Mucosa of descending colon (tissue), 3 donors: Measurements from ENCODE around the gene CGB3. TPM values are rescaled to one million over a fixed set of nuclear protein-coding genes. Genes with fewer than 3 reads are reported as not detected.
"Not testable (repeated sequence)": the region's sequence is repeated elsewhere in the genome, so short reads cannot be mapped to it uniquely, and the experiment has no call there.

Experiments
- ATAC-seq: fragments of 200-7000 bp; cut with Tn5 transposase; one replicate; pipeline ENCODE4 v1.9.1; 2020; ENCODE audit warnings: mild to moderate bottlenecking, moderate library complexity
- DNase-seq, 3 donors: peaks; one replicate each; pipeline ENCODE4 v3.0.0-alpha.2; 2020
- H3K36me3 ChIP-seq: fragments of 200-600 bp; one replicate; pipeline ENCODE4 v1.8.0; 2021; ENCODE audit warnings: low read depth, mild to moderate bottlenecking
- H3K4me1 ChIP-seq: fragments of 200-600 bp; one replicate; pipeline ENCODE4 v1.8.0; 2021; ENCODE audit warnings: low read depth, mild to moderate bottlenecking
- H3K4me3 ChIP-seq: fragments of 200-600 bp; one replicate; pipeline ENCODE4 v1.8.0; 2021; ENCODE audit warnings: mild to moderate bottlenecking
- H3K9me3 ChIP-seq: fragments of 200-600 bp; one replicate; pipeline ENCODE4 v1.8.0; 2021; ENCODE audit warnings: mild to moderate bottlenecking
- CTCF ChIP-seq: fragments of 200-600 bp; IDR thresholded peaks from one replicate; pipeline ENCODE4 v1.8.0; 2022; ENCODE audit warnings: antibody characterized with exemption, mild to moderate bottlenecking
- intact Hi-C, 2 donors: fragments of 100-400 bp; cut with DNase I in 1 of 2; cut with micrococcal nuclease in 1 of 2; formaldehyde crosslinking; loops; one replicate each; pipeline versions ENCODE4 v1.11.0 to v1.11.1; 2022; cut with DNase I, micrococcal nuclease
- total RNA-seq, 3 donors: library from RNA; stranded (reverse); fragmentation: NEBNext Ultra II Directional in 2 of 3; extraction: Animal tissue kit (Norgen Biotek cat#: 25700) in 2 of 3; gene quantifications; one replicate each; pipeline versions ENCODE4 v1.2.1 to v1.2.4, GENCODE V29; 2021 to 2023
- donor health status: DM: no; HTN: no; CAD: no; lungs with moderate emphysema.
- donor health status: DM: no; HTN: no; CAD: no.
- donor health status: DM: no; HTN: yes; CAD: no.

Gene CGB3
- total RNA-seq, 3 donors from 2014 or later = not detected

DNA sequence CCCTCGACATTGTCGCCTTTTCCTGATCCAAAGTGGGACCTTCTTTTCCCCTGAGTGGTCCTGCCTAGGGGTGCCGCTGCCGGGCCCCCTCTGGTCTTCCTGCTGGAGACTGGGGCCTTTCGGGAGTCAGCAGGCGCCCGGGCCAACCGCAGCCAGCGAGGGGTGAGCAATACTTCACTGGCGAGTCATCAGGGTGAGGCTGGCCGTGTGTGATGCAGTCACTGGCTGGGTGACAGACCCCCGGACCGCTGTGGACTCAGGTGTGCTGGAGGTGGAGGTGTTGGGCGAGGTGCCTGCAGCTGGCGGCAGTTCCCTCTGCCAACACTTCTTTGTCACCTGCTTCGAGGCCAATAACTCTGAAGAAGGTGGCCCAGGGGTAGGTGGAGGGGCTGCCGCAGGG is 18.0 kb upstream of the CGB3 start:
- H3K9me3 ChIP-seq = no peaks in the 10 kb centered on the region
- no peak overlapping the region for H3K4me3 ChIP-seq
- H3K4me1 ChIP-seq = no peaks in the 10 kb centered on the region
- DNase-seq (no peak), ATAC-seq (no peak)
- intact Hi-C loops = no loop called here
- TF ChIP-seq CTCF = no peak
- H3K36me3 ChIP-seq = no peaks in the 10 kb centered on the region

DNA sequence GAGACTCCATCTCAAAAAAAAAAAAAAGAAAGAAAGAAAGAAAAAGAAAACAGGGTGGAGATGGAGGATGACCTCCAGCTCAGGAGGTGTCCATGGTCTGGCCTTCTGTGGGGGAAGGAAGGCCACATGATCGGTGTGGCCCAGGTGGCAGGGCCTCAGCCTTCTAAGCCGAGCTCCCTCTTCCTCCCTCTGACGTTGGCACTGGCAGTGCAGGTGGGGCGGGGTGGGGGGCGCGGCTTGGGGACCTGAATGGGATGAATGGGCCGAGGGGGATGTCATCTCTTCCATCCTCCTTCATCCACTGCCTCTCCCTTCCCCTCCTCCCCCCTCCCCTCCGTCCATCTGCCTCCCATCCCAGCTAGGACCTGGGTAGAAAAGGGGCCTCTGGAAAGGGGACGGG is 15.6 kb upstream of the CGB3 start:
- not testable (repeated sequence) for ATAC-seq, H3K4me3 ChIP-seq, H3K36me3 ChIP-seq

GRCh38 chr19:49038557-49039276 is 14.6 kb upstream of the CGB3 start:
- H3K4me3 ChIP-seq, H3K9me3 ChIP-seq, DNase-seq, H3K4me1 ChIP-seq, H3K36me3 ChIP-seq, intact Hi-C loops, ATAC-seq: not testable (repeated sequence)

More for the DNA sequence above, 15.6 kb upstream of the CGB3 start:
- intact Hi-C loops, H3K4me1 ChIP-seq, DNase-seq, H3K9me3 ChIP-seq: not testable (repeated sequence)

DNA sequence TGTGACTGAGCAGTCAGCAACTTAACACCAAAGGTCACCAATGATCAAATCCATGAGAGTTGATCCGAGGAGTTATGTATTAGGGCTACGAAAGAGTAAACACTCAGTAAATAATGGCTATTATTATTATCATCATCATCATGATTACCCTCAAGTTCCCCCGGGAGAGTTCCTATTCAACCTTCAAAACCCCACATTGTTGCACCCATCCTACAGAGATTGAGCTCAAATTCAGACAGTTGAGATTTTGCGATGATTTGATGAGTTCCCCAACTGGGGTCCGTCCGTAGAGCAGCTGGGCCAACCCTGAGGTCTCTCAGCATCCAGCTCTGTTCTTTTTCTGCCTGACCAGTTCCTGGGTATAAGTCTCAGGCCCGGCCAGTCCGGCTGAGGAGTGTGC is 14.0 kb upstream of the CGB3 start:
- H3K4me3 ChIP-seq, H3K36me3 ChIP-seq, ATAC-seq, H3K4me1 ChIP-seq, intact Hi-C loops, H3K9me3 ChIP-seq, DNase-seq: not testable (repeated sequence)

GRCh38 chr19:49036815-49037214 is 12.7 kb upstream of the CGB3 start, which contains the start of gene CGB1:
CGB1 (minus strand) TSS chr19:49036895; CDS start chr19:49036711, 184 bp downstream.
- H3K9me3 ChIP-seq, H3K36me3 ChIP-seq, H3K4me1 ChIP-seq, DNase-seq, H3K4me3 ChIP-seq, ATAC-seq, intact Hi-C loops: not testable (repeated sequence)

DNA sequence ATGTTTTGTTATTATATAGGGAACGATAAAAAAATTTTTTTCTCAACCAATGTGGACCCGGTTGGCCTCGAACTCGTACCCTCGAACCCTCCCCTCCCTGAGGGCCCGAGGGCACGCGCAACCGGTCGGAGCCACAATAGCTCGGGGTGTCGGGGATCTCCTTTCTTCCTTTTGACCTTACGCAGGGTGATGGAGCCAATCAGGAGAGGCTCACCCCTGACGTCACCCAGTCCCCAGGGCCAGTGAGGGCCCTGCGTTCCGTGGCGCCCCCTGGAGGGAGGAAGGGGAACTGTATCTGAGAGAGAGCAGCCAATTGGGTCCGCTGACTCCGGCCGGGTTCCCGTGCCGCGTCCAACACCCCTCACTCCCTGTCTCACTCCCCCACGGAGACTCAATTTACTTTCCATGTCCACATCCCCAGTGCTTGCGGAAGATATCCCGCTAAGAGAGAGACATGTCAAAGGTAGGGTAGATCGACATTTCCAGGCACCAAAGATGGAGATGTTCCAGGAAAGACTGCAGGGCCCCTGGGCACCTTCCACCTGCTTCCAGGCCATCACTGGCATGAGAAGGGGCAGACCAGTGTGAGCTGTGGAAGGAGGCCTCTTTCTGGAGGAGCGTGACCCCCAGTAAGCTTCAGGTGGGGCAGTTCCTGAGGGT is 7.6 kb upstream of the CGB3 start, which contains the start of gene CGB2:
Gene CGB2, plus strand, starts transcription at position 249 of the 660 bp plus-strand sequence. Its CDS starts 206 bp downstream, at position 455.
- H3K4me3 ChIP-seq, H3K9me3 ChIP-seq, intact Hi-C loops, H3K4me1 ChIP-seq, DNase-seq, ATAC-seq, H3K36me3 ChIP-seq: not testable (repeated sequence)

DNA sequence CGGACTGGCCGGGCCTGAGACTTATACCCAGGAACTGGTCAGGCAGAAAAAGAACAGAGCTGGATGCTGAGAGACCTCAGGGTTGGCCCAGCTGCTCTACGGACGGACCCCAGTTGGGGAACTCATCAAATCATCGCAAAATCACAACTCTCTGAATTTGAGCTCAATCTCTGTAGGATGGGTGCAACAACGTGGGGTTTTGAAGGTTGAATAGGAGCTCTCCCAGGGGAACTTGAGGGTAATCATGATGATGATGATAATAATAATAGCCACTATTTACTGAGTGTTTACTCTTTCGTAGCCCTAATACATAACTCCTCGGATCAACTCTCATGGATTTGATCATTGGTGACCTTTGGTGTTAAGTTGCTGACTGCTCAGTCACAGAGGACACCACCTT is 6.2 kb upstream of the CGB3 start:
- H3K4me1 ChIP-seq, ATAC-seq, intact Hi-C loops, DNase-seq, H3K4me3 ChIP-seq, H3K36me3 ChIP-seq, H3K9me3 ChIP-seq: not testable (repeated sequence)

GRCh38 chr19:49029749-49030148 is 5.6 kb upstream of the CGB3 start:
- H3K9me3 ChIP-seq, H3K4me3 ChIP-seq, H3K4me1 ChIP-seq, DNase-seq, H3K36me3 ChIP-seq, ATAC-seq, intact Hi-C loops: not testable (repeated sequence)

GRCh38 chr19:49028686-49029085 is 4.6 kb upstream of the CGB3 start:
- H3K4me1 ChIP-seq, H3K36me3 ChIP-seq, H3K4me3 ChIP-seq, H3K9me3 ChIP-seq, intact Hi-C loops, ATAC-seq, DNase-seq: not testable (repeated sequence)

DNA sequence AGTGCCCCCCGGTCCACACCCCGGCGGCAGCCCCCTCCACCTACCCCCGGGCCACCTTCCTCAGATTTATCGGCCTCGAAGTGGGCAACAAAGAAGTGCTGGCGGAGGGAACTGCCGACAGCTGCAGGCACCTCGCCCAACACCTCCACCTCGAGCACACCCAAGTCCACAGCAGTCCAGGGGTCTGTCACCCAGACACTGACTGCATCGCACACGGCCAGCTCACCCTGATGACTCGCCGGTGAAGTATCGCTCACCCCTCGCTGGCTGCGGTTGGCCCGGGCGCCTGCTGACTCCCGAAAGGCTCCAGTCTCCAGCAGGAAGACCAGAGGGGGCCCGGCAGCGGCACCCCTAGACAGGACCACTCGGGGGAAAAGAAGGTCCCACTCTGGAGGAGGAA is 1.5 kb upstream of the CGB3 start:
- H3K36me3 ChIP-seq, ATAC-seq, intact Hi-C loops, DNase-seq, H3K4me3 ChIP-seq, H3K4me1 ChIP-seq, H3K9me3 ChIP-seq: not testable (repeated sequence)

GRCh38 chr19:49025088-49025487 is 955 bp upstream of the CGB3 start:
- ATAC-seq, DNase-seq, intact Hi-C loops, H3K9me3 ChIP-seq, H3K4me3 ChIP-seq, H3K4me1 ChIP-seq, H3K36me3 ChIP-seq: not testable (repeated sequence)
